ENCODE measurements around the gene TARDBP.
"Not testable (repeated sequence)": the region's sequence is repeated elsewhere in the genome, so short reads cannot be mapped to it uniquely, and the experiment has no call there.

Gene TARDBP

GRCh38 chr1:10989095-10989494 lies 23.4 kb upstream of the TARDBP start:
- DNase-seq, result no peak
- Histone ChIP-seq H3K36me3 (replicated peaks) (no peaks in the 10 kb centered on the region), H3K27ac (no peak overlapping the region), H3K27me3 (replicated peaks) (peaks cover 5% of the 10 kb centered on the region), H3K4me3 (ENCODE audit: low read depth, low read length) (no peak overlapping the region)
- no peak for TF ChIP-seq CTCF (IDR thresholded peaks at IDR 0.05; ENCODE audit: low read depth, low read length, missing control alignments)
- in situ Hi-C loops (cut with HindIII; ENCODE audit: low pct_ligation_motif_present, low sequenced_read_pairs), result no loop called here

- H3K4me3 ChIP-seq (ENCODE audit: low read depth, low read length); in situ Hi-C loops (cut with HindIII; ENCODE audit: low pct_ligation_motif_present, low sequenced_read_pairs); H3K27me3 ChIP-seq (replicated peaks); DNase-seq; H3K27ac ChIP-seq; H3K36me3 ChIP-seq (replicated peaks): not testable (repeated sequence)
These were observed 22.4 kb upstream of the TARDBP start for GRCh38 chr1:10989920-10990516.

- Histone ChIP-seq H3K36me3 (replicated peaks) (no peaks in the 10 kb centered on the region), H3K27ac (no peak overlapping the region), H3K27me3 (replicated peaks) (peaks cover 5% of the 10 kb centered on the region), H3K4me3 (ENCODE audit: low read depth, low read length) (no peak overlapping the region)
- no peak for DNase-seq
- in situ Hi-C loops (cut with HindIII; ENCODE audit: low pct_ligation_motif_present, low sequenced_read_pairs), result no loop called here
- no peak for TF ChIP-seq CTCF (IDR thresholded peaks at IDR 0.05; ENCODE audit: low read depth, low read length, missing control alignments)
These were observed 21.6 kb upstream of the TARDBP start for GRCh38 chr1:10990828-10991227.

- H3K4me3 ChIP-seq (ENCODE audit: low read depth, low read length); in situ Hi-C loops (cut with HindIII; ENCODE audit: low pct_ligation_motif_present, low sequenced_read_pairs); H3K36me3 ChIP-seq (replicated peaks); H3K27me3 ChIP-seq (replicated peaks); DNase-seq; H3K27ac ChIP-seq: not testable (repeated sequence)
These were observed 20.4 kb upstream of the TARDBP start for GRCh38 chr1:10992004-10992403.

GRCh38 chr1:10992864-10993263 lies 19.6 kb upstream of the TARDBP start:
- Histone ChIP-seq H3K4me3 (ENCODE audit: low read depth, low read length) (no peak overlapping the region), H3K27ac (no peak overlapping the region), H3K36me3 (replicated peaks) (no peaks in the 10 kb centered on the region), H3K27me3 (replicated peaks) (peaks cover under 1% of the 10 kb centered on the region)
- no peak for DNase-seq
- no peak for TF ChIP-seq CTCF (IDR thresholded peaks at IDR 0.05; ENCODE audit: low read depth, low read length, missing control alignments)
- in situ Hi-C loops (cut with HindIII; ENCODE audit: low pct_ligation_motif_present, low sequenced_read_pairs), result no loop called here

GRCh38 chr1:10996100-10996499 lies 16.4 kb upstream of the TARDBP start:
- TF ChIP-seq CTCF (IDR thresholded peaks at IDR 0.05; ENCODE audit: low read depth, low read length, missing control alignments), result no peak
- in situ Hi-C loops (cut with HindIII; ENCODE audit: low pct_ligation_motif_present, low sequenced_read_pairs), result no loop called here
- no peaks in the 10 kb centered on the region for H3K27me3 ChIP-seq (replicated peaks)
- no peaks in the 10 kb centered on the region for H3K36me3 ChIP-seq (replicated peaks)
- DNase-seq, result no peak
- no peak overlapping the region for H3K27ac ChIP-seq
- no peak overlapping the region for H3K4me3 ChIP-seq (ENCODE audit: low read depth, low read length)

GRCh38 chr1:11000526-11000925 lies 11.9 kb upstream of the TARDBP start:
- no peak for TF ChIP-seq CTCF (IDR thresholded peaks at IDR 0.05; ENCODE audit: low read depth, low read length, missing control alignments)
- no peak for DNase-seq
- Histone ChIP-seq H3K36me3 (replicated peaks) (no peaks in the 10 kb centered on the region), H3K27ac (no peak overlapping the region), H3K4me3 (ENCODE audit: low read depth, low read length) (no peak overlapping the region), H3K27me3 (replicated peaks) (no peaks in the 10 kb centered on the region)
- in situ Hi-C loops (cut with HindIII; ENCODE audit: low pct_ligation_motif_present, low sequenced_read_pairs), result no loop called here

Measured in brain microvascular endothelial cell (primary cell).